Esophagus muscularis mucosa (tissue), 3 donors: ENCODE results near the gene VMAC.

Experiments
- POLR2A ChIP-seq: fragments of 450-650 bp; IDR thresholded peaks from one replicate; pipeline ENCODE4 v1.6.1; 2017; ENCODE audit warnings: antibody characterized with exemption, moderate library complexity, mild to moderate bottlenecking, low read depth
- TF ChIP-seq, protein P1 (sequence below), 3 experiments: fragments of 200-600 bp in 2 of 3; fragments of 450-650 bp in 1 of 3; sonication (generic) in 2 of 3; IDR thresholded peaks; one replicate each; pipeline ENCODE4 v1.5.1; 2017 to 2019; ENCODE audit warnings: antibody characterized with exemption in 3 of 3, mild to moderate bottlenecking in 2 of 3, moderate library complexity in 1 of 3

DNA sequence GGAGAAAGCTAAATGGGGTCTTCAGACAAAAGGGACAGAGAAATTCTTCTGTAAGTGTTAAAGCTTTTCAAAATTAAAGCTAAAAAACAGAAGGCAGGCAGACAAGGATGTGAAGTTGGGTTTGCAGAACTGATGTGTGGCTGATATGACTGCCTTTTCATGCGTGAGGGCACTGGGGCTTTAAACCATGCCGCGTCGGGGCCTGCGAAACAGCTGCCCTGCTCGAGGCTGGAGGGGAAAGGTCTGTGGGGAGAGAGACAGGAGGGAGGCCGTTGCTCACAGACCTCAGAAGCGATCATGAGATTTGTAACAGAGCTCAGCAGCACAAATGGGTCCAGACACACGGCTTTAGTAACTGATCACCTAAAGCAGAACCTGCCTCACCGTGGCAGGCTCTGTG, 32.9 kb downstream of the VMAC start:
- TF ChIP-seq, protein P1, sequence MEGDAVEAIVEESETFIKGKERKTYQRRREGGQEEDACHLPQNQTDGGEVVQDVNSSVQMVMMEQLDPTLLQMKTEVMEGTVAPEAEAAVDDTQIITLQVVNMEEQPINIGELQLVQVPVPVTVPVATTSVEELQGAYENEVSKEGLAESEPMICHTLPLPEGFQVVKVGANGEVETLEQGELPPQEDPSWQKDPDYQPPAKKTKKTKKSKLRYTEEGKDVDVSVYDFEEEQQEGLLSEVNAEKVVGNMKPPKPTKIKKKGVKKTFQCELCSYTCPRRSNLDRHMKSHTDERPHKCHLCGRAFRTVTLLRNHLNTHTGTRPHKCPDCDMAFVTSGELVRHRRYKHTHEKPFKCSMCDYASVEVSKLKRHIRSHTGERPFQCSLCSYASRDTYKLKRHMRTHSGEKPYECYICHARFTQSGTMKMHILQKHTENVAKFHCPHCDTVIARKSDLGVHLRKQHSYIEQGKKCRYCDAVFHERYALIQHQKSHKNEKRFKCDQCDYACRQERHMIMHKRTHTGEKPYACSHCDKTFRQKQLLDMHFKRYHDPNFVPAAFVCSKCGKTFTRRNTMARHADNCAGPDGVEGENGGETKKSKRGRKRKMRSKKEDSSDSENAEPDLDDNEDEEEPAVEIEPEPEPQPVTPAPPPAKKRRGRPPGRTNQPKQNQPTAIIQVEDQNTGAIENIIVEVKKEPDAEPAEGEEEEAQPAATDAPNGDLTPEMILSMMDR (IDR thresholded peaks at IDR 0.05) = no peak
- TF ChIP-seq POLR2A = no peak
